Measurements from ENCODE around the gene FUCA2.

FUCA2 gene

GRCh38 chr6:143510991-143511891 lies at the start of gene FUCA2:
TSS of gene FUCA2 (minus strand) at chr6:143511720. CDS start at chr6:143511634, 86 bp downstream.
- ATAC-seq = peak; percentile 91
- TF ChIP-seq ZNF70 (CRISPR knock-in tag; IDR thresholded peaks at IDR 0.05) = peak; percentile 69; the same call in 1 of the 2 replicates
- TF ChIP-seq ZFP30 (CRISPR knock-in tag; IDR thresholded peaks at IDR 0.05) = no peak

DNA sequence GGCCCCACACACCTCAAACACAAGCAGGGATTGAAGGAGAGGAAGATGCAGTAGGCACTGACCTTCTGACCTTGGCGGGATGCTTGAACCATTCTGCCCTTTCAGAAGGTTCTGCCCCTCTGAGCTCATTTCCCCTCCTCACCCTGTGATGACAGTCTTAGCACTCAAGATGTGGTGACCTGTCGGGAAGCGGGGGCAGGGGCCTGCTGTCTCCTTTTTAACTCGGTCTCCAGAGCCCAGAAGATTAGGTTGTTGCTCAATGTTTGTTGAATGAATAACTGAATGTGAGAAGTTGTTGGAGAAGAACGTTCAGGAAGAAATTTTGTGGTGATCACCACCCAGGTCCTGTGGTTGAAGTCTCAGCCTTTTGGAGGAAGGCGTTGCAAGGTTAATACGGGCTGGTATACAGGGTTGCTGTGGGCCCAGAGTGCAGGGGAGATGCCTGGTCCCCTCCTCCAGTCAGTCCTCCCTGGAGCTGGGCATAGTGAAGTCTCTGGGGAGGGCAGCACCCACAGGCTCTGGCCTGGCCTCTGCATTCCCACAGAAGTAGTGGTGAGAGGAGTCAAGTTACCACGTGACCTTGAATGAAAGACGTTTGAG lies 49.7 kb upstream of the FUCA2 start:
- ATAC-seq = no peak
- TF ChIP-seq ARNTL (CRISPR knock-in tag; IDR thresholded peaks at IDR 0.05; ENCODE audit: borderline replicate concordance, low read depth) (no peak), OSR1 (CRISPR knock-in tag; IDR thresholded peaks at IDR 0.05) (no peak), GLIS3 (CRISPR knock-in tag; IDR thresholded peaks at IDR 0.05) (no peak), ZFP30 (CRISPR knock-in tag; IDR thresholded peaks at IDR 0.05) (no peak), CSDC2 (CRISPR knock-in tag; IDR thresholded peaks at IDR 0.05) (no peak), BACH2 (CRISPR knock-in tag; IDR thresholded peaks at IDR 0.05; ENCODE audit: borderline replicate concordance) (no peak), ZFP3 (CRISPR knock-in tag; IDR thresholded peaks at IDR 0.05) (no peak), TOX (CRISPR knock-in tag; IDR thresholded peaks at IDR 0.05; ENCODE audit: borderline replicate concordance) (no peak), SNAI2 (CRISPR knock-in tag; IDR thresholded peaks at IDR 0.05) (no peak), ESRRG (CRISPR knock-in tag; IDR thresholded peaks at IDR 0.05) (no peak), ZNF565 (CRISPR knock-in tag; conservative IDR thresholded peaks at IDR 0.05; ENCODE audit: low read depth) (no peak), TCF4 (CRISPR knock-in tag; IDR thresholded peaks at IDR 0.05; ENCODE audit: borderline replicate concordance) (no peak), ZNF70 (CRISPR knock-in tag; IDR thresholded peaks at IDR 0.05) (no peak), PPARA (CRISPR knock-in tag; IDR thresholded peaks at IDR 0.05; ENCODE audit: borderline replicate concordance) (no peak), ZNF8 (CRISPR knock-in tag; IDR thresholded peaks at IDR 0.05) (no peak), POU6F1 (CRISPR knock-in tag; IDR thresholded peaks at IDR 0.05; ENCODE audit: borderline replicate concordance, low read depth) (no peak), PATZ1 (CRISPR knock-in tag; IDR thresholded peaks at IDR 0.05; ENCODE audit: borderline replicate concordance) (no peak)
- TF ChIP-seq, protein P1, sequence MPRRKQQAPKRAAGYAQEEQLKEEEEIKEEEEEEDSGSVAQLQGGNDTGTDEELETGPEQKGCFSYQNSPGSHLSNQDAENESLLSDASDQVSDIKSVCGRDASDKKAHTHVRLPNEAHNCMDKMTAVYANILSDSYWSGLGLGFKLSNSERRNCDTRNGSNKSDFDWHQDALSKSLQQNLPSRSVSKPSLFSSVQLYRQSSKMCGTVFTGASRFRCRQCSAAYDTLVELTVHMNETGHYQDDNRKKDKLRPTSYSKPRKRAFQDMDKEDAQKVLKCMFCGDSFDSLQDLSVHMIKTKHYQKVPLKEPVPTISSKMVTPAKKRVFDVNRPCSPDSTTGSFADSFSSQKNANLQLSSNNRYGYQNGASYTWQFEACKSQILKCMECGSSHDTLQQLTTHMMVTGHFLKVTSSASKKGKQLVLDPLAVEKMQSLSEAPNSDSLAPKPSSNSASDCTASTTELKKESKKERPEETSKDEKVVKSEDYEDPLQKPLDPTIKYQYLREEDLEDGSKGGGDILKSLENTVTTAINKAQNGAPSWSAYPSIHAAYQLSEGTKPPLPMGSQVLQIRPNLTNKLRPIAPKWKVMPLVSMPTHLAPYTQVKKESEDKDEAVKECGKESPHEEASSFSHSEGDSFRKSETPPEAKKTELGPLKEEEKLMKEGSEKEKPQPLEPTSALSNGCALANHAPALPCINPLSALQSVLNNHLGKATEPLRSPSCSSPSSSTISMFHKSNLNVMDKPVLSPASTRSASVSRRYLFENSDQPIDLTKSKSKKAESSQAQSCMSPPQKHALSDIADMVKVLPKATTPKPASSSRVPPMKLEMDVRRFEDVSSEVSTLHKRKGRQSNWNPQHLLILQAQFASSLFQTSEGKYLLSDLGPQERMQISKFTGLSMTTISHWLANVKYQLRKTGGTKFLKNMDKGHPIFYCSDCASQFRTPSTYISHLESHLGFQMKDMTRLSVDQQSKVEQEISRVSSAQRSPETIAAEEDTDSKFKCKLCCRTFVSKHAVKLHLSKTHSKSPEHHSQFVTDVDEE (CRISPR knock-in tag; IDR thresholded peaks at IDR 0.05) = no peak
- TF ChIP-seq, protein P2, sequence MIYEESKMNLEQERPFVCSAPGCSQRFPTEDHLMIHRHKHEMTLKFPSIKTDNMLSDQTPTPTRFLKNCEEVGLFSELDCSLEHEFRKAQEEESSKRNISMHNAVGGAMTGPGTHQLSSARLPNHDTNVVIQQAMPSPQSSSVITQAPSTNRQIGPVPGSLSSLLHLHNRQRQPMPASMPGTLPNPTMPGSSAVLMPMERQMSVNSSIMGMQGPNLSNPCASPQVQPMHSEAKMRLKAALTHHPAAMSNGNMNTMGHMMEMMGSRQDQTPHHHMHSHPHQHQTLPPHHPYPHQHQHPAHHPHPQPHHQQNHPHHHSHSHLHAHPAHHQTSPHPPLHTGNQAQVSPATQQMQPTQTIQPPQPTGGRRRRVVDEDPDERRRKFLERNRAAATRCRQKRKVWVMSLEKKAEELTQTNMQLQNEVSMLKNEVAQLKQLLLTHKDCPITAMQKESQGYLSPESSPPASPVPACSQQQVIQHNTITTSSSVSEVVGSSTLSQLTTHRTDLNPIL (CRISPR knock-in tag; IDR thresholded peaks at IDR 0.05; ENCODE audit: low read depth) = no peak

GRCh38 chr6:143559051-143559660 lies 47.6 kb upstream of the FUCA2 start:
- no peak for ATAC-seq
- no peak for TF ChIP-seq RARB (CRISPR knock-in tag; IDR thresholded peaks at IDR 0.05)
- TF ChIP-seq PATZ1 (CRISPR knock-in tag; IDR thresholded peaks at IDR 0.05; ENCODE audit: borderline replicate concordance) = no peak
- TF ChIP-seq GLIS3 (CRISPR knock-in tag; IDR thresholded peaks at IDR 0.05) = no peak
- TF ChIP-seq PPARA (CRISPR knock-in tag; IDR thresholded peaks at IDR 0.05; ENCODE audit: borderline replicate concordance) = no peak
- no peak for TF ChIP-seq BACH2 (CRISPR knock-in tag; IDR thresholded peaks at IDR 0.05; ENCODE audit: borderline replicate concordance)
- TF ChIP-seq SNAI2 (CRISPR knock-in tag; IDR thresholded peaks at IDR 0.05) = no peak
- no peak for TF ChIP-seq ZNF8 (CRISPR knock-in tag; IDR thresholded peaks at IDR 0.05)
- TF ChIP-seq ZNF70 (CRISPR knock-in tag; IDR thresholded peaks at IDR 0.05) = no peak
- TF ChIP-seq ISL1 (CRISPR knock-in tag; IDR thresholded peaks at IDR 0.05) = no peak
- TF ChIP-seq ESRRG (CRISPR knock-in tag; IDR thresholded peaks at IDR 0.05) = no peak
- no peak for TF ChIP-seq TCF4 (CRISPR knock-in tag; IDR thresholded peaks at IDR 0.05; ENCODE audit: borderline replicate concordance)
- TF ChIP-seq, protein P2 (CRISPR knock-in tag; IDR thresholded peaks at IDR 0.05; ENCODE audit: low read depth) = no peak
- TF ChIP-seq TOX (CRISPR knock-in tag; IDR thresholded peaks at IDR 0.05; ENCODE audit: borderline replicate concordance) = no peak

All from SK-N-SH treated with all-trans-retinoic acid at 6 μM for 48 hours (cell line).